Measurements from ENCODE around the gene CCDC85A.

CCDC85A gene

GRCh38 chr2:56170504-56170903 lies 13.3 kb upstream of the CCDC85A start:
- no peaks in the 10 kb centered on the region for H3K36me3 ChIP-seq (ENCODE audit: control insufficient read depth, insufficient read depth, low read length)
- no peaks in the 10 kb centered on the region for H3K4me1 ChIP-seq (ENCODE audit: control insufficient read depth, insufficient read depth, low read length)
- no peak overlapping the region for H3K9ac ChIP-seq (ENCODE audit: low read length)
- H3K4me3 ChIP-seq (ENCODE audit: low read depth, low read length): no peak overlapping the region
- no peak overlapping the region for H3K27ac ChIP-seq (ENCODE audit: low read depth, low read length)
- peaks cover 64% of the 10 kb centered on the region for H3K27me3 ChIP-seq (ENCODE audit: control insufficient read depth, insufficient read depth, low read length)
- H3K9me3 ChIP-seq (ENCODE audit: control insufficient read depth, insufficient read depth, low read depth, low read length): no peaks in the 10 kb centered on the region

DNA sequence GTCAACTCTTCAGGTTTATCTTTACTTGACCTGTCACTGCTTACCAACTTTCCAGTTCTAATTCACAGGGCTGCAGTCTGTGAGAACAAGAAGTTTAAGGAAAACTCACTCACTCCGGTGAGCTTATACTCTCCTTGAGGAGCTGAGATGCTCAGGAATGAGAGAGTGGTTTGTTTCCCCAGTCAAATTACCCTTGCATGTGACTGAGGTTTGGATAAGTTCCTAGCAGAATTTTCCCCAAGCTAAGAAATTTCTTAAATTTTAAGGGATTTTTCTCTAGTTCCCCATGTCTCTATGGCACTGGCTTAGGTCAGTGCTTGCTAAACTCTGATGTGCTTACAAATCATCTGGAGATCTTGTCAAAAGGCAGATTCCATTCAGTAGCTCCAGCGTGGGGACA lies 12.8 kb upstream of the CCDC85A start:
- no peak overlapping the region for H3K27ac ChIP-seq (ENCODE audit: low read depth, low read length)
- no peaks in the 10 kb centered on the region for H3K36me3 ChIP-seq (ENCODE audit: control insufficient read depth, insufficient read depth, low read length)
- H3K27me3 ChIP-seq (ENCODE audit: control insufficient read depth, insufficient read depth, low read length): peaks cover 65% of the 10 kb centered on the region
- H3K4me3 ChIP-seq (ENCODE audit: low read depth, low read length): no peak overlapping the region
- no peaks in the 10 kb centered on the region for H3K4me1 ChIP-seq (ENCODE audit: control insufficient read depth, insufficient read depth, low read length)
- no peak overlapping the region for H3K9ac ChIP-seq (ENCODE audit: low read length)
- no peaks in the 10 kb centered on the region for H3K9me3 ChIP-seq (ENCODE audit: control insufficient read depth, insufficient read depth, low read depth, low read length)

- Histone ChIP-seq H3K9me3 (ENCODE audit: control insufficient read depth, insufficient read depth, low read depth, low read length) (no peaks in the 10 kb centered on the region), H3K4me1 (ENCODE audit: control insufficient read depth, insufficient read depth, low read length) (no peaks in the 10 kb centered on the region), H3K4me3 (ENCODE audit: low read depth, low read length) (no peak overlapping the region), H3K9ac (ENCODE audit: low read length) (no peak overlapping the region), H3K27ac (ENCODE audit: low read depth, low read length) (no peak overlapping the region), H3K36me3 (ENCODE audit: control insufficient read depth, insufficient read depth, low read length) (no peaks in the 10 kb centered on the region), H3K27me3 (ENCODE audit: control insufficient read depth, insufficient read depth, low read length) (peaks cover 74% of the 10 kb centered on the region)
Measured at GRCh38 chr2:56175779-56176178, 8.0 kb upstream of the CCDC85A start.

GRCh38 chr2:56177420-56178220 lies 6.2 kb upstream of the CCDC85A start:
- Histone ChIP-seq H3K4me3 (ENCODE audit: low read depth, low read length) (no peak overlapping the region), H3K36me3 (ENCODE audit: control insufficient read depth, insufficient read depth, low read length) (no peaks in the 10 kb centered on the region), H3K4me1 (ENCODE audit: control insufficient read depth, insufficient read depth, low read length) (peaks cover 5% of the 10 kb centered on the region), H3K27ac (ENCODE audit: low read depth, low read length) (no peak overlapping the region), H3K27me3 (ENCODE audit: control insufficient read depth, insufficient read depth, low read length) (peaks cover 77% of the 10 kb centered on the region), H3K9me3 (ENCODE audit: control insufficient read depth, insufficient read depth, low read depth, low read length) (no peaks in the 10 kb centered on the region), H3K9ac (ENCODE audit: low read length) (no peak overlapping the region)

- Histone ChIP-seq H3K4me1 (ENCODE audit: control insufficient read depth, insufficient read depth, low read length) (peaks cover 10% of the 10 kb centered on the region), H3K9ac (ENCODE audit: low read length) (no peak overlapping the region), H3K27me3 (ENCODE audit: control insufficient read depth, insufficient read depth, low read length) (peaks cover 100% of the 10 kb centered on the region), H3K27ac (ENCODE audit: low read depth, low read length) (no peak overlapping the region), H3K36me3 (ENCODE audit: control insufficient read depth, insufficient read depth, low read length) (no peaks in the 10 kb centered on the region), H3K9me3 (ENCODE audit: control insufficient read depth, insufficient read depth, low read depth, low read length) (no peaks in the 10 kb centered on the region), H3K4me3 (ENCODE audit: low read depth, low read length) (no peak overlapping the region)
Measured at GRCh38 chr2:56179931-56180330, 3.9 kb upstream of the CCDC85A start.

- Histone ChIP-seq H3K27ac (ENCODE audit: low read depth, low read length) (no peak overlapping the region), H3K9me3 (ENCODE audit: control insufficient read depth, insufficient read depth, low read depth, low read length) (no peaks in the 10 kb centered on the region), H3K27me3 (ENCODE audit: control insufficient read depth, insufficient read depth, low read length) (peaks cover 100% of the 10 kb centered on the region), H3K9ac (ENCODE audit: low read length) (no peak overlapping the region), H3K36me3 (ENCODE audit: control insufficient read depth, insufficient read depth, low read length) (no peaks in the 10 kb centered on the region), H3K4me3 (ENCODE audit: low read depth, low read length) (peak overlapping the region; percentile 20; the same call in 1 of the 2 replicates), H3K4me1 (ENCODE audit: control insufficient read depth, insufficient read depth, low read length) (peaks cover 16% of the 10 kb centered on the region)
Measured at GRCh38 chr2:56182420-56182819, 1.4 kb upstream of the CCDC85A start.

GRCh38 chr2:56184500-56185011 lies 766 bp downstream of the CCDC85A start:
- no peak overlapping the region for H3K9ac ChIP-seq (ENCODE audit: low read length)
- H3K4me1 ChIP-seq (ENCODE audit: control insufficient read depth, insufficient read depth, low read length): peaks cover 16% of the 10 kb centered on the region
- H3K9me3 ChIP-seq (ENCODE audit: control insufficient read depth, insufficient read depth, low read depth, low read length): no peaks in the 10 kb centered on the region
- no peak overlapping the region for H3K27ac ChIP-seq (ENCODE audit: low read depth, low read length)
- peaks cover 100% of the 10 kb centered on the region for H3K27me3 ChIP-seq (ENCODE audit: control insufficient read depth, insufficient read depth, low read length)
- peak overlapping the region; percentile 76 for H3K4me3 ChIP-seq (ENCODE audit: low read depth, low read length)
- no peaks in the 10 kb centered on the region for H3K36me3 ChIP-seq (ENCODE audit: control insufficient read depth, insufficient read depth, low read length)

DNA sequence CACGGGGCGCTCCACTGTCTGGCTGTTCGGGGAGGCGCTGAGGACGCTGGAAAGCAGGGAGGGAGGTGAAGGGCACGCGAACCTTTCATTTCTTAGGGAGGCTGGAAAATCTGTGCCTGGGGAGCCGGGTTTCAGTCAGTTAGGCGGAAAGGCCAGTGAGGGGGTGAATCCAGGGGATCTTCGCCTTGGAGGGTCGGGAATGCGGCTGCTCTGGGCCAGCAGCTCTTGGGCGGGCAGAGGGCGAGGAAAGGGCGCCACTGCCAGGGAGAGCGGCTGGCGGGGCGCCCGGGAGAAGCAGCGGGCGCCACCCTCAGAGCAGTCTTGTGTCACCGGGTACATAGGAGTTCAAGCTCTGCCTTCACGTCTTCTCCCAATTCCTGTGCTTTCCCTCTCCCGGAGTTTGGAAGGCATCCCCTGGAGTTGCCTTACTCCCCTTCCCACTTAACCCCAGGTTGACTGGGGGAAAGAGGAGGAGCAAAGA lies 1.4 kb downstream of the CCDC85A start:
- Histone ChIP-seq H3K9me3 (ENCODE audit: control insufficient read depth, insufficient read depth, low read depth, low read length) (no peaks in the 10 kb centered on the region), H3K4me1 (ENCODE audit: control insufficient read depth, insufficient read depth, low read length) (peaks cover 16% of the 10 kb centered on the region), H3K4me3 (ENCODE audit: low read depth, low read length) (peak overlapping the region; percentile 76), H3K27ac (ENCODE audit: low read depth, low read length) (no peak overlapping the region), H3K9ac (ENCODE audit: low read length) (no peak overlapping the region), H3K36me3 (ENCODE audit: control insufficient read depth, insufficient read depth, low read length) (no peaks in the 10 kb centered on the region), H3K27me3 (ENCODE audit: control insufficient read depth, insufficient read depth, low read length) (peaks cover 100% of the 10 kb centered on the region)

GRCh38 chr2:56185582-56186046 lies 1.8 kb downstream of the CCDC85A start:
- no peak overlapping the region for H3K9ac ChIP-seq (ENCODE audit: low read length)
- H3K36me3 ChIP-seq (ENCODE audit: control insufficient read depth, insufficient read depth, low read length): no peaks in the 10 kb centered on the region
- peaks cover 16% of the 10 kb centered on the region for H3K4me1 ChIP-seq (ENCODE audit: control insufficient read depth, insufficient read depth, low read length)
- H3K9me3 ChIP-seq (ENCODE audit: control insufficient read depth, insufficient read depth, low read depth, low read length): no peaks in the 10 kb centered on the region
- peaks cover 100% of the 10 kb centered on the region for H3K27me3 ChIP-seq (ENCODE audit: control insufficient read depth, insufficient read depth, low read length)
- H3K27ac ChIP-seq (ENCODE audit: low read depth, low read length): no peak overlapping the region
- H3K4me3 ChIP-seq (ENCODE audit: low read depth, low read length): peak overlapping the region; percentile 76

DNA sequence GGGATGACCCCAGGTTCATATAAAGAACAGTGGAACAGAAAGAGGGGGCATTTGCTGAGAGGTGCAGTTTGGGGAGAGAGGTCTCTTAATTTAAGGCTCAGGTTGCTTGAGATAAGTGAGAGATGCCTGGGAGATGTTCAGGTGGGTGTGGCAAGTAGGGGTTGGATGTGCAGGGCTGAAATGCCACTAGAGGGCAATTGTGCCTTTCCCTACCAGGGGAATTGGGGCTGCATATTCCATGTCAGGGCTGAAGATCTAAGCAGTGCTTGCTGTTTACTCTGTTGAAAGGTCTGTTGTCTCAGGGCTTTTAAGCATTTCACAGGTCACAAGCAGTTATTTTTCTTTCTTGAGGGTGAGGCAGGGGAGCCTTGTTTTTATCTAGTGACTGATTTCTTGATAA lies 7.8 kb downstream of the CCDC85A start:
- H3K27ac ChIP-seq (ENCODE audit: low read depth, low read length): no peak overlapping the region
- H3K9me3 ChIP-seq (ENCODE audit: control insufficient read depth, insufficient read depth, low read depth, low read length): no peaks in the 10 kb centered on the region
- H3K27me3 ChIP-seq (ENCODE audit: control insufficient read depth, insufficient read depth, low read length): peaks cover 87% of the 10 kb centered on the region

GRCh38 chr2:56192664-56193305 lies 9.0 kb downstream of the CCDC85A start:
- no peaks in the 10 kb centered on the region for H3K4me1 ChIP-seq (ENCODE audit: control insufficient read depth, insufficient read depth, low read length)
- H3K27me3 ChIP-seq (ENCODE audit: control insufficient read depth, insufficient read depth, low read length): peaks cover 76% of the 10 kb centered on the region
- no peaks in the 10 kb centered on the region for H3K36me3 ChIP-seq (ENCODE audit: control insufficient read depth, insufficient read depth, low read length)
- no peak overlapping the region for H3K9ac ChIP-seq (ENCODE audit: low read length)
- no peak overlapping the region for H3K27ac ChIP-seq (ENCODE audit: low read depth, low read length)
- no peak overlapping the region for H3K4me3 ChIP-seq (ENCODE audit: low read depth, low read length)
- no peaks in the 10 kb centered on the region for H3K9me3 ChIP-seq (ENCODE audit: control insufficient read depth, insufficient read depth, low read depth, low read length)

More for the DNA sequence above, 7.8 kb downstream of the CCDC85A start:
- Histone ChIP-seq H3K4me1 (ENCODE audit: control insufficient read depth, insufficient read depth, low read length) (no peaks in the 10 kb centered on the region), H3K9ac (ENCODE audit: low read length) (no peak overlapping the region), H3K36me3 (ENCODE audit: control insufficient read depth, insufficient read depth, low read length) (no peaks in the 10 kb centered on the region), H3K4me3 (ENCODE audit: low read depth, low read length) (no peak overlapping the region)
